GM23248 (cell line): ENCODE measurements around the gene MBP. TPM values are rescaled to one million over a fixed set of nuclear protein-coding genes. Genes with fewer than 3 reads are reported as not detected.

ENCODE experiments used
- DNase-seq: peaks from one replicate; pipeline ENCODE4 v3.0.0-alpha.2; 2015
- H2AFZ ChIP-seq: fragments of 200-600 bp; sonication (generic); 2 replicates; pipeline ENCODE4 v1.6.1; 2016; ENCODE audit warnings: antibody characterized with exemption
- H3F3A ChIP-seq: fragments of 200-600 bp; sonication (generic); 2 replicates; pipeline ENCODE4 v1.6.1; 2016; ENCODE audit warnings: mild to moderate bottlenecking, antibody characterized with exemption, mixed run types; ENCODE audit not compliant: insufficient read depth
- H3K27ac ChIP-seq: fragments of 200-600 bp; sonication (generic); 2 replicates; pipeline ENCODE4 v1.5.1; 2016; ENCODE audit warnings: mild to moderate bottlenecking
- H3K27me3 ChIP-seq: fragments of 200-600 bp; sonication (generic); replicated peaks from 2 replicates; pipeline ENCODE4 v1.6.1; 2016; ENCODE audit warnings: mild to moderate bottlenecking; ENCODE audit not compliant: insufficient read depth
- H3K36me3 ChIP-seq: fragments of 200-600 bp; sonication (generic); 2 replicates; pipeline ENCODE4 v1.6.1; 2016; ENCODE audit warnings: low read depth, mild to moderate bottlenecking
- H3K4me1 ChIP-seq: fragments of 200-600 bp; sonication (generic); 2 replicates; pipeline ENCODE4 v1.6.1; 2016; ENCODE audit warnings: mild to moderate bottlenecking; ENCODE audit not compliant: insufficient read depth
- H3K4me2 ChIP-seq: fragments of 200-600 bp; sonication (generic); one replicate; pipeline ENCODE4 v1.6.1; 2016; ENCODE audit warnings: mild to moderate bottlenecking; ENCODE audit not compliant: unreplicated experiment
- H3K4me3 ChIP-seq: fragments of 200-600 bp; sonication (generic); 2 replicates; pipeline ENCODE4 v1.5.1; 2016; ENCODE audit warnings: mild to moderate bottlenecking
- H3K79me2 ChIP-seq: fragments of 200-600 bp; sonication (generic); 2 replicates; pipeline ENCODE4 v1.6.1; 2016; ENCODE audit warnings: mild to moderate bottlenecking; ENCODE audit not compliant: insufficient read depth
- H3K9ac ChIP-seq: fragments of 200-600 bp; sonication (generic); 2 replicates; pipeline ENCODE4 v1.6.1; 2016; ENCODE audit warnings: mild to moderate bottlenecking
- H3K9me2 ChIP-seq: fragments of 200-600 bp; sonication (generic); 2 replicates; pipeline ENCODE4 v1.6.1; 2016; ENCODE audit warnings: mixed run types, mild to moderate bottlenecking, moderate library complexity; ENCODE audit not compliant: insufficient read depth
- H3K9me3 ChIP-seq: fragments of 200-600 bp; sonication (generic); one replicate; pipeline ENCODE4 v1.6.1; 2017; ENCODE audit warnings: low read depth
- H4K20me1 ChIP-seq: fragments of 200-600 bp; sonication (generic); 2 replicates; pipeline ENCODE4 v1.6.0; 2016; ENCODE audit not compliant: insufficient read depth
- EZH2 ChIP-seq: fragments of 200-600 bp; sonication (generic); IDR thresholded peaks from 2 replicates; pipeline ENCODE4 v1.6.1; 2018; ENCODE audit warnings: antibody characterized with exemption, mild to moderate bottlenecking; ENCODE audit not compliant: insufficient read depth, poor library complexity, severe bottlenecking
- EZH2phosphoT487 ChIP-seq: fragments of 200-600 bp; sonication (generic); IDR thresholded peaks from 2 replicates; pipeline ENCODE4 v1.6.1; 2018; ENCODE audit warnings: antibody characterized with exemption, moderate library complexity, mild to moderate bottlenecking, low read depth; ENCODE audit not compliant: insufficient read depth
- WGBS, 2 experiments: methylation state at CpG; one replicate each; pipeline ENCODE4 v1.1.6; 2015 to 2017; ENCODE audit warnings: low lambda C conversion rate in 2 of 2, low coverage in 1 of 2; ENCODE audit errors: missing lambda C conversion rate in 2 of 2; 5-methylcytosine and 5-hydroxymethylcytosine counted together
- in situ Hi-C: fragments of 300-500 bp; cut with MboI; formaldehyde crosslinking; loops from 2 replicates; pipeline ENCODE4 v1.15.0; 2020
- polyA plus RNA-seq: library from polyadenylated mRNA; unstranded; fragments of >200 nt; fragmentation: Nextera tagmentation; extraction: Ambion mirVana; gene quantifications from 2 replicates; pipeline ENCODE4 v1.2.1, GENCODE V29; 2016
- total RNA-seq: library from RNA; depleted of rRNA; stranded (reverse); fragments of >200 nt; shearing (Covaris generic); gene quantifications from 2 replicates; pipeline ENCODE4 v1.2.3, GENCODE V29; 2014

Gene MBP
- total and polyA plus RNA-seq, 2 experiments from 2014 or later, result 2.2 to 2.9 TPM

- H3K9ac ChIP-seq, result peak overlapping the region; percentile 66
- no peaks in the 10 kb centered on the region for H3K27me3 ChIP-seq
- H3K4me3 ChIP-seq, result peak overlapping the region; percentile 68
- peak overlapping the region; percentile 67 for H3K4me2 ChIP-seq
- no peak overlapping the region for H3K27ac ChIP-seq
- no peaks in the 10 kb centered on the region for H3K36me3 ChIP-seq
- peak; percentile 37 for DNase-seq
- H2AFZ ChIP-seq, result peak overlapping the region; percentile 80
- peaks cover 44% of the 10 kb centered on the region for H3F3A ChIP-seq
- H3K79me2 ChIP-seq, result no peaks in the 10 kb centered on the region
- no peak for TF ChIP-seq EZH2
- TF ChIP-seq EZH2phosphoT487, result no peak
- H3K4me1 ChIP-seq, result peaks cover 28% of the 10 kb centered on the region
- 1 to 2% methylated on average over 35 to 53 of the region's 76 CpGs for WGBS, 2 experiments
- H3K9me3 ChIP-seq, result no peaks in the 10 kb centered on the region
- in situ Hi-C loops, result no loop called here
- H4K20me1 ChIP-seq, result no peaks in the 10 kb centered on the region
- no peaks in the 10 kb centered on the region for H3K9me2 ChIP-seq
Observed at GRCh38 chr18:77131652-77132368, 773 bp downstream of the MBP start.

DNA sequence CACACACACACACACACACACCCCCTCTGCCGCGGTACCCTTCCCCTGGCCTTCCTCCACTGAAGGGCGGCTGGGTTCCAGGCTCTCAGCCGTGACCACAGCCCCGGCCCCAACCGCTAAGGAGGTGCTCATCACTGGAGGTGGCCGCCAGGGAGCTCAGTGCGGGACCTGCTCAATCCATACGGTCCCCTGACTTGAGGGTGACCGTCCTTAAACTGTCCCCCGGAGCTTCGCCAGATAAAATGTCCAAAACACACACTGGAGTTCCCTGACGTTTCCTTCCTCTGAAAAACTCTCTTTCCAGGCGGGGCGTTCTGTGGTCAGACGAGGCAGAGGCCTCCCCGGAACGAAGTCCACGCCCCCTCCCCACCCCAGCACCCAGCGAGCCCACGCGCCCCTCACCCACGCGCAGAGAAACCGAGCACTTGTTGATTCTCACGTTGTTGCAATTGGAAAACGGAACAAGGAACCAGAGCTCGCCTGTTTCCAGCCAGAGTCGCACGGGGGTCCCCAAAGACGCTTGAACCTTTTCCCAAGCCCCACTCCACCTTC lies 1.4 kb downstream of the MBP start:
- peaks cover 47% of the 10 kb centered on the region for H3F3A ChIP-seq
- H3K36me3 ChIP-seq, result no peaks in the 10 kb centered on the region
- peak overlapping the region; percentile 80 for H2AFZ ChIP-seq
- in situ Hi-C loops, result no loop called here
- H3K4me3 ChIP-seq, result peak overlapping the region; percentile 68
- no peak for DNase-seq
- H3K9me2 ChIP-seq, result no peaks in the 10 kb centered on the region
- WGBS, 2 experiments, result 14 to 17% methylated on average over 29 to 30 of the region's 31 CpGs
- H3K4me2 ChIP-seq, result peak overlapping the region; percentile 67
- no peak overlapping the region for H3K27ac ChIP-seq
- H3K4me1 ChIP-seq, result peaks cover 28% of the 10 kb centered on the region
- H3K9me3 ChIP-seq, result no peaks in the 10 kb centered on the region
- H3K27me3 ChIP-seq, result no peaks in the 10 kb centered on the region
- peak overlapping the region; percentile 66 for H3K9ac ChIP-seq
- no peaks in the 10 kb centered on the region for H4K20me1 ChIP-seq
- no peaks in the 10 kb centered on the region for H3K79me2 ChIP-seq
- TF ChIP-seq EZH2phosphoT487, result no peak
- no peak for TF ChIP-seq EZH2

- peaks cover 47% of the 10 kb centered on the region for H3F3A ChIP-seq
- no peaks in the 10 kb centered on the region for H4K20me1 ChIP-seq
- H3K36me3 ChIP-seq, result no peaks in the 10 kb centered on the region
- H3K4me3 ChIP-seq, result no peak overlapping the region
- H3K27me3 ChIP-seq, result no peaks in the 10 kb centered on the region
- 56 to 72% methylated on average over 21 to 27 of the region's 27 CpGs for WGBS, 2 experiments
- no peak overlapping the region for H3K4me2 ChIP-seq
- no peaks in the 10 kb centered on the region for H3K9me3 ChIP-seq
- no peak overlapping the region for H2AFZ ChIP-seq
- H3K4me1 ChIP-seq, result peaks cover 28% of the 10 kb centered on the region
- TF ChIP-seq EZH2phosphoT487 (no peak), EZH2 (peak; percentile 57)
- H3K9ac ChIP-seq, result no peak overlapping the region
- in situ Hi-C loops, result no loop called here
- DNase-seq, result no peak
- H3K79me2 ChIP-seq, result no peaks in the 10 kb centered on the region
- H3K27ac ChIP-seq, result no peak overlapping the region
- no peaks in the 10 kb centered on the region for H3K9me2 ChIP-seq
Observed at GRCh38 chr18:77130229-77131099, 2.1 kb downstream of the MBP start.

DNA sequence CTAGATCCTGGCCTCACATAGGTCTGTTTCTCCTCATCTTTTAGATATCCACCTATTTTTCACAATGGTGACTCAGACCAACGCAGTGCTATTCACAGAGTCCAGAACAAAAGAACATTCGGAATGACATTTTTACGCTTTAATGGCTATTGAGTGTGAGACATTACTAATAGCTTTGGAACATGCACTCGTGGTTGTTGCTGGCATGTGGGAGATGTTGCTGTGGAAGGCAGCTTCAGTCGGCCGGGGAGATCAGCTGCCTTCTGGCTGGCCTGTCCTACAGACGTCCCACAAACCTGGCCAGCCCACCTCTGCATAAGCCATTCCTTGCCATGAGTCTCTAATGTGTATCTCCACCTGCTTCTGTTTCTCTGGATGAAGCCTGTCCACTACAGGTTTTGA lies 3.4 kb downstream of the MBP start:
- WGBS, 2 experiments, result 1 to 2% methylated on average over 7 of the region's 7 CpGs
- in situ Hi-C loops, result no loop called here
- peak; percentile 92 for DNase-seq
- Histone ChIP-seq H3K4me2 (peak overlapping the region; percentile 48), H4K20me1 (no peaks in the 10 kb centered on the region), H3K9ac (peak overlapping the region; percentile 52), H3K27me3 (no peaks in the 10 kb centered on the region), H3F3A (peaks cover 38% of the 10 kb centered on the region), H3K9me3 (no peaks in the 10 kb centered on the region), H2AFZ (no peak overlapping the region), H3K9me2 (no peaks in the 10 kb centered on the region), H3K4me3 (no peak overlapping the region), H3K36me3 (no peaks in the 10 kb centered on the region), H3K4me1 (peaks cover 34% of the 10 kb centered on the region), H3K27ac (peak overlapping the region; percentile 82), H3K79me2 (no peaks in the 10 kb centered on the region)
- TF ChIP-seq EZH2phosphoT487 (no peak), EZH2 (no peak)
